ENCODE results near the gene CAPN13.
A peak's percentile ranks its signal among the peaks of the same experiment; 100 is the strongest.

- TF ChIP-seq POLR2AphosphoS5 (IDR thresholded peaks at IDR 0.05) (peak; percentile 41 to 56), EP300 (IDR thresholded peaks at IDR 0.05) (no peak), POLR2A (IDR thresholded peaks at IDR 0.05; ENCODE audit: low read depth) (no peak)
- TF ChIP-seq, protein P1, sequence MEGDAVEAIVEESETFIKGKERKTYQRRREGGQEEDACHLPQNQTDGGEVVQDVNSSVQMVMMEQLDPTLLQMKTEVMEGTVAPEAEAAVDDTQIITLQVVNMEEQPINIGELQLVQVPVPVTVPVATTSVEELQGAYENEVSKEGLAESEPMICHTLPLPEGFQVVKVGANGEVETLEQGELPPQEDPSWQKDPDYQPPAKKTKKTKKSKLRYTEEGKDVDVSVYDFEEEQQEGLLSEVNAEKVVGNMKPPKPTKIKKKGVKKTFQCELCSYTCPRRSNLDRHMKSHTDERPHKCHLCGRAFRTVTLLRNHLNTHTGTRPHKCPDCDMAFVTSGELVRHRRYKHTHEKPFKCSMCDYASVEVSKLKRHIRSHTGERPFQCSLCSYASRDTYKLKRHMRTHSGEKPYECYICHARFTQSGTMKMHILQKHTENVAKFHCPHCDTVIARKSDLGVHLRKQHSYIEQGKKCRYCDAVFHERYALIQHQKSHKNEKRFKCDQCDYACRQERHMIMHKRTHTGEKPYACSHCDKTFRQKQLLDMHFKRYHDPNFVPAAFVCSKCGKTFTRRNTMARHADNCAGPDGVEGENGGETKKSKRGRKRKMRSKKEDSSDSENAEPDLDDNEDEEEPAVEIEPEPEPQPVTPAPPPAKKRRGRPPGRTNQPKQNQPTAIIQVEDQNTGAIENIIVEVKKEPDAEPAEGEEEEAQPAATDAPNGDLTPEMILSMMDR (IDR thresholded peaks at IDR 0.05), result peak in 2 of 3 experiments; percentile 97 to 99
Observed at GRCh38 chr2:30711646-30712085, 95.6 kb downstream of the CAPN13 start.

Data from esophagus muscularis mucosa (tissue), 4 donors.